Activated T-helper 17 cell treated with anti-CD3 and anti-CD28 coated beads, Interleukin-2, amount 50 U/mL, for 72 hours (primary cell): ENCODE measurements around the gene RNGTT. TPM values are rescaled to one million over a fixed set of nuclear protein-coding genes. Genes with fewer than 3 reads are reported as not detected.

Source experiments
- ATAC-seq: fragments of 150-1000 bp; cut with Tn5 transposase; replicated peaks from 2 replicates; pipeline ENCODE4 v1.10.0; 2021; ENCODE audit warnings: mild to moderate bottlenecking, moderate library complexity
- H3K27ac Mint-ChIP-seq: one replicate; pipeline ENCODE4 v1.8.0; 2022; ENCODE audit warnings: mixed read lengths
- H3K27me3 Mint-ChIP-seq: one replicate; pipeline ENCODE4 v1.8.0; 2022; ENCODE audit warnings: mixed read lengths
- H3K36me3 Mint-ChIP-seq: one replicate; pipeline ENCODE4 v1.8.0; 2022; ENCODE audit warnings: low read depth, mild to moderate bottlenecking, mixed read lengths
- H3K4me1 Mint-ChIP-seq: one replicate; pipeline ENCODE4 v1.8.0; 2022; ENCODE audit warnings: mixed read lengths
- H3K4me3 Mint-ChIP-seq: one replicate; pipeline ENCODE4 v1.8.0; 2022; ENCODE audit warnings: mild to moderate bottlenecking, mixed read lengths
- H3K9me3 Mint-ChIP-seq: one replicate; pipeline ENCODE4 v1.8.0; 2022; ENCODE audit warnings: mixed read lengths
- total RNA-seq, 2 donors: library from RNA; stranded (reverse); gene quantifications; one replicate each; pipeline ENCODE4 v1.2.3, GENCODE V29; 2022

The RNGTT gene
- total RNA-seq, 2 donors from 2014 or later = 20.9 to 23.3 TPM

DNA sequence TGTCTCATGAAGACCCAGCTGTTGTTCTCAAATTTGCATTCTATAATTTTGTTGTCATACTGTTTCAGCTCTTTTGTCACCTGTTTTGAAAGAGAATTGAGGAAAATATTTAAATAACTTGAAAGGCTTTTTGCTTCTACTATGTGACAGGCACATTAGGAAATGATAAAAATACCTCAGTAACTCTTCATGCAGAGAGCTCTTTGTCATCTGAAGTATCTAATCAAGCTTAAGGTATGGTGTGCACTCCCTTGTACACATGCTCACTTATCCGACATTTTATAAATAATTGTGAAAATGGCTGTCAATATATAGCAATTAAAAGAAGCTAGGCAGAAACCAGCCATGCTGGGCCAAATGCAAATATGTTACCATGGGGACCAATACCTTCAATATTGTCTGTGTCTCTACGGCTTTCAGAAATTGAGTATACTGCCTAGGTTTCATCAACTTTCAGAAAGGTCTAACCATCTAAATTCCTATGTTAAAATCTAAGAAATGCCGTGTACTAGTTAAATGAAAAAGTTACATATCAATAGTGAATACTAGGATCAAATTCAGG lies 349.0 kb downstream of the RNGTT start:
- ATAC-seq = no peak
- H3K36me3 Mint-ChIP-seq = peaks cover 52% of the 10 kb centered on the region
- H3K9me3 Mint-ChIP-seq = no peaks in the 10 kb centered on the region
- H3K4me1 Mint-ChIP-seq = no peaks in the 10 kb centered on the region
- H3K4me3 Mint-ChIP-seq = no peak overlapping the region
- no peak overlapping the region for H3K27ac Mint-ChIP-seq
- no peaks in the 10 kb centered on the region for H3K27me3 Mint-ChIP-seq

DNA sequence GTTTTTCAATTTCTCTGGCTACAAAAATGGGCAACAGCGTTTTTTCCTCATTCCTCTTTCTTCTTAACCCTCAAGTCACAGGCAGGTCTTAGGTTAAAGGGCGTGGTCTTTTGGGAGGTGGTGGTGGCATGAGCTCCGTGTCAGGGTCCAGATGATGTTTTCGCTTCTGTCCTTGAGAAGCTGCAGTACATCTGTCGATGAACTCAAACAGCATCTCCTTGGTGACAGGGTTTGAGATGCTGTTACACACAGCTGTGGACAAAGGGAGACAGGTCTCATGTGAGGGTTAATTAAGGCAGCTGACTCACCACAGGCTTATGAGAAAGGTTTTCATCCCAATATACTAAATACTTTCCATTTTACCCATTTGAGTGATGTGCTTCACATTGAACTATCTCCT lies 350.8 kb downstream of the RNGTT start:
- peaks cover 56% of the 10 kb centered on the region for H3K36me3 Mint-ChIP-seq
- H3K4me1 Mint-ChIP-seq = no peaks in the 10 kb centered on the region
- H3K27me3 Mint-ChIP-seq = no peaks in the 10 kb centered on the region
- no peaks in the 10 kb centered on the region for H3K9me3 Mint-ChIP-seq
- H3K4me3 Mint-ChIP-seq = no peak overlapping the region
- H3K27ac Mint-ChIP-seq = no peak overlapping the region
- no peak for ATAC-seq

DNA sequence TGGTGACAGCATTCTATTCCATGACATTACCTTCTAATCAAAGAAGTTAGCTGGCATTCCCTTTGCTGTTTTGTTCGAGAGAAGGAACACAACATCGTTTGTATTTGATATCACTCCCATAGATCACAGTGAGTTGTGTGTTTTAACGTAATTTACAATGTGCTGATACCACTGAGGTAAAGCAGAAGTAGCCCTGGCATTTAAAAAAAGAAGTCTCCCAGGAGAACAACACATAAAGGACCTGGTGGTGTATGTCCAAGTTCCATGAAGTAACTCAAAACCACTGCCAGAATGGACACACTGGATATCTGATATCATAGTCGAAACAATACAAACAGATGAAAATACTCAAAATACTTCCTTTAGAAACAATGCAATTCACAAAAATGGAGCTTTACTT lies 351.7 kb downstream of the RNGTT start:
- no peak overlapping the region for H3K4me3 Mint-ChIP-seq
- no peaks in the 10 kb centered on the region for H3K27me3 Mint-ChIP-seq
- H3K36me3 Mint-ChIP-seq = peaks cover 56% of the 10 kb centered on the region
- H3K27ac Mint-ChIP-seq = no peak overlapping the region
- H3K4me1 Mint-ChIP-seq = no peaks in the 10 kb centered on the region
- no peaks in the 10 kb centered on the region for H3K9me3 Mint-ChIP-seq
- ATAC-seq = no peak

DNA sequence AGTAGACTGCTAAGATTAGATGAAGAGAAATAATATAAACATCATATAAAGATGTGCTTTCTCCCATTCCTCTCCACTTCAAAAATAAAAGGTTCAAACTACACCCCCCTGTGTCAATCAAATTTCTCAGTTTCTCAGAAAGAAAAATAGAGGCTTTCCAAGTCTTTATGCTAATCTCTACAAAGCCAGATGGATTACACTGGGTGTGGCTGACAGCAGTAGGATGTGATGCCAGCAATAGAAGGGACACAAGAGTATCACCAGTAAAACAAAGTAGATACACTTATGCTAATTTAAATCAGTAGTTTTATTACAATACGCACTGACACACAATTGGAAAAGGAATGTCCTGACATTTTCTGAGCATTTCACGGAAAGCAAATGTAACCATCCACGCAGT lies 353.4 kb downstream of the RNGTT start:
- Mint-ChIP-seq H3K36me3 (peaks cover 52% of the 10 kb centered on the region), H3K9me3 (no peaks in the 10 kb centered on the region), H3K27ac (no peak overlapping the region), H3K27me3 (no peaks in the 10 kb centered on the region), H3K4me1 (no peaks in the 10 kb centered on the region), H3K4me3 (no peak overlapping the region)
- ATAC-seq = no peak

DNA sequence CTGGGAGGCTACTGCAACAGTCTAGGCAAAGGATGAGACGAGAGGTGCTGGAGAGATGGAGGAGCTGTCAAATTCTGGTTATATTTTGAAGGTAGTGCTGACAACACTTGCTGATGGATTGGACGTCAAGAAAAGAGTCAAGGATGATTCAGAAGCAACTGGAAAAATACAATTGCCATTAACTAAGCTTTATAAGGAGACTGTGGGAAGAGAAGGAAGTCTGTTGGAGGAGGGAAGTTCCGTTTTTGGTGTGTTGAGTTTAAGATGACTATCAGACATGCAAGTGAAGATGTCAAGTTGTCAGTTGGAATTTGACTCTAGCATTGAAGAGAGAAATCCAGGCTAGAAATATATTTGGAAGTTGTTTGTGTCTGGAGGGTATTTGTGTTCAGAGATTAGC lies 358.1 kb downstream of the RNGTT start:
- H3K36me3 Mint-ChIP-seq = peaks cover 5% of the 10 kb centered on the region
- H3K4me1 Mint-ChIP-seq = no peaks in the 10 kb centered on the region
- no peak overlapping the region for H3K4me3 Mint-ChIP-seq
- no peak for ATAC-seq
- no peak overlapping the region for H3K27ac Mint-ChIP-seq
- no peaks in the 10 kb centered on the region for H3K27me3 Mint-ChIP-seq
- H3K9me3 Mint-ChIP-seq = no peaks in the 10 kb centered on the region

DNA sequence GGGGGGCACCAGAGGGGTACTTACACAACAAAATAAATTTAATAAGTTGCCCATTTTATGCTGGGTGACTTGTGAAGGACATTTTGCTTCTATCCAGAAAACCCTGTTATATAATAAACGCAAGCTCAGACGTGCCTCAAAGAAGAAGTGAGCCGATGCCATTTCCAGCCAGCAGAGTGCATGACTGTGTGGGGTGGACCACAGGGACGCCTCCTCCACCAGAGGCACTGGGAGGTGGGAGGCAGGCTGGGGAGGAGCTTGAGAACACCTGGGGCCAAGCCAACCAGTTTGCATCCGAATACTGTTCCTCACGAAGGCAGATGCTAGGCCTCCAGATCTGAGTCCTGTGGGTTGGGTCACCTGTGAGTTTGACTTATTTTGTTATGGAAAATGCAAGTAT lies 363.8 kb downstream of the RNGTT start:
- Mint-ChIP-seq H3K9me3 (no peaks in the 10 kb centered on the region), H3K27me3 (no peaks in the 10 kb centered on the region), H3K4me1 (no peaks in the 10 kb centered on the region), H3K4me3 (no peak overlapping the region), H3K27ac (no peak overlapping the region), H3K36me3 (no peaks in the 10 kb centered on the region)
- no peak for ATAC-seq

DNA sequence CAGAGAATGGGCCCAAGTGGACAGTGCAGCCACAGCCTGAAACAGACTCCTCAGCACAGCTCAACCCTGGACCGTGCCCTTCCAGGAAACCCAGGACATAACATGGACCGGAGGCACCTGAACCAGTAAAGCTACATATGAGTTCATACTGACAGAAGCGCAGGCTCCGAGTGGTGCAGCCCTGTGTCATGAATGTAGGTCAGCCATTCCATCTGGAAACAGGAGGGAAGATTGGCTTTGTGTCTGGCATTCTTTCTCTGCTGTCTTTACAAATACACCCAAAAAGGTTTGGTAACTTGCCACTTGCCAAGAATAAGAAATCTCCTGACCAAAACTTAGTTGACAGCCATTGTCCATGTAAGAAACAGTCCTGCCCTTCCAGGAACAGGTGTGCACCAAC lies 366.6 kb downstream of the RNGTT start:
- no peak for ATAC-seq
- H3K27ac Mint-ChIP-seq = no peak overlapping the region
- H3K4me1 Mint-ChIP-seq = no peaks in the 10 kb centered on the region
- H3K36me3 Mint-ChIP-seq = no peaks in the 10 kb centered on the region
- no peak overlapping the region for H3K4me3 Mint-ChIP-seq
- H3K27me3 Mint-ChIP-seq = peaks cover 4% of the 10 kb centered on the region
- H3K9me3 Mint-ChIP-seq = peaks cover 3% of the 10 kb centered on the region

DNA sequence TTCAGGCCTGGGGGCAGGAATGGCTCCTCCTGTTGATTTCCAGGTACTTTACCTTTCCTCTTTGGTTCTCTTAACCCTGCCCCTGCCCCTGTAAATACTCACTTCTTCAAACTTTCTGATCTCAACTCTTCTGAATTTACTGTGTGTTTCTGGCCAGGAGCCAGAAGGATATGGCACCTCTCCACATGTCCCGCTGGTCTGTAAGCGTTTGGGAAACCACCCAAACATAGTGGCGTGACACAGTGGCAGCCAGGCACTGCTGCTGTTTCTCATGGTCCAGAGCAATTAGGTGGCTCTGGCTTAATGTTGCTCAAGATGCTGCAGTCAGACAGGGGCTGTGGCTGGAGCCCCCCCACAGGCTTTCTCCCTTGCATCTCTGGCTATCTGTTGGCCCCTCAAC lies 374.5 kb downstream of the RNGTT start:
- Mint-ChIP-seq H3K9me3 (peaks cover 3% of the 10 kb centered on the region), H3K27me3 (peaks cover 30% of the 10 kb centered on the region), H3K4me1 (no peaks in the 10 kb centered on the region), H3K36me3 (no peaks in the 10 kb centered on the region), H3K4me3 (no peak overlapping the region), H3K27ac (no peak overlapping the region)
- ATAC-seq = no peak

DNA sequence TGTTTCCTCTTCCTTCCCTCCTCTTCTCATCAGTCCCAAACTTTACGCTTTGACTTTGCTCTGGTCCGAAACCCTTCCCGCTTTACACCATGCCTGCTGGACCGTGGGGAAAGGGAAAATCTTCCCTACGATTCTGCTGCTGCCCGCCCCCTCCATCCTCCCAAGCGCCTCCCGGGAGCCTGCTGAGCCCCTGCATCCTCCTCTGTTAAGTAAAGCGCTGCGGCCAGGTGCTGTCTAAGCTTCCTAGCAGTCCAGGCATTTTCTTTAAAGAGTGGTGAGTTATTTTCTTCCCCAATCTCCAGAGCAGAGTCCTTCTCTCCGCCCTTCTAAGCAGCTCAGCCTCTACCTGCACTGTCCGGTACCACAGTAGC lies 376.3 kb downstream of the RNGTT start:
- Mint-ChIP-seq H3K4me1 (no peaks in the 10 kb centered on the region), H3K4me3 (no peak overlapping the region), H3K9me3 (peaks cover 3% of the 10 kb centered on the region), H3K27me3 (peaks cover 30% of the 10 kb centered on the region), H3K36me3 (no peaks in the 10 kb centered on the region), H3K27ac (no peak overlapping the region)
- no peak for ATAC-seq

DNA sequence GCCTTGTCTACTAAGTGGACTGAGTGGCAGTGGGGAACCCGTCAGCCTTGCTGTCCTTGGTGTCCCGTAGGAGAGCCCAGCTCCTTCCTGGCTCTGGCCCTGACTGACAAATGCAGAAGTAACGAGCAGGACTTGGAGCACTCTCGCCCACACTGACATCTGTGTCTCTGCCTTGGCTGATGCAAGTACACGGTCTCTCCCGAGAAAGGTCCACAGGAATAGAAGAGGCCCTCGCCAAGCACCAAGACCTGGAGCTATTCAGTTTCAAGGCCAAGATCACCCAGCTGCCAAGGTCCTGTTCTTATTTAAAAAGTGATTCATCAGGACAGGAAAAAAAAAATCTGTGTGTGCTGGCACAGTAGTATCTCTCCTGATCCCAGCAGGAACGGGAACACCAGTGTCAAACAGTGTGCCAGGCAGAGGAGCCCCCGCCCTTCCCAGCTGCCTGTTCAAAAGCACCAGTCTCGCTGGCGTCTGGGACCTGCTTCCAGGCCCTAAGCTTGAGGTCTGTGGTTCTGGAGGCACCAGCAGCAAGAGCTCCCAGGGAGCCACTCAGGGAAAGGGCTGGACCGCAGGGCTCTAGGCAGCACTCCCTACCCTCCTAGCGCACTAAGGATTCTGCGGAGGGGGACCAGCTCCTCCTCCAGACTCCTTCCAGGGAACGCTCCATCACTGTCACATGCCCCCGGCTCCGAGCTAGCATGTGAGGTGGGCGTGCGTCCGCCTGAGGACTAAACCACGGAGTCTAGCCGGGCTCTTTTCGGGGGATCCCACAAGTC lies 376.9 kb downstream of the RNGTT start:
- ATAC-seq = no peak
- Mint-ChIP-seq H3K9me3 (peaks cover 4% of the 10 kb centered on the region), H3K4me3 (no peak overlapping the region), H3K4me1 (no peaks in the 10 kb centered on the region), H3K36me3 (no peaks in the 10 kb centered on the region), H3K27ac (no peak overlapping the region), H3K27me3 (peaks cover 31% of the 10 kb centered on the region)

DNA sequence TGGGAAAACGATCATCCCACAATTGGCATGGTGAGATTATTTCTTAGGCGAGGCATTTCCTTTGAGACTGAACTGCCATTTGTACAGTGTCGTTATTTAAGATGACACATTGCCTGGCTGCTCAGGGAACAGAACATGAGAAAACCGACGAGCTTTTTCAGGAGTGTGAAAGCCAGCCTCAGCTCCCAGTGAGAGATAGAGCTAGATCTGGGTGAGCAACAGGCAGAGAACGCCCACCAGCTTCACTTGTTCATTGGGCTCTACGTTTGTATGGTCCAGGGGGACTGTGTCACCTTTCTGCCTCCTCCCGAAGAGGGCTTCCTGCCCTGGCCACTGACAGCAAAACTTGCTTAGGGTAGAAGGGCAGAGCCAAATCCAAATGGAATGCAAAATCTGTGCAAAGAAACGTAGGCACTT lies 378.1 kb downstream of the RNGTT start:
- Mint-ChIP-seq H3K27ac (no peak overlapping the region), H3K4me1 (no peaks in the 10 kb centered on the region), H3K36me3 (no peaks in the 10 kb centered on the region), H3K27me3 (peaks cover 38% of the 10 kb centered on the region), H3K9me3 (peaks cover 4% of the 10 kb centered on the region), H3K4me3 (no peak overlapping the region)
- ATAC-seq = no peak

DNA sequence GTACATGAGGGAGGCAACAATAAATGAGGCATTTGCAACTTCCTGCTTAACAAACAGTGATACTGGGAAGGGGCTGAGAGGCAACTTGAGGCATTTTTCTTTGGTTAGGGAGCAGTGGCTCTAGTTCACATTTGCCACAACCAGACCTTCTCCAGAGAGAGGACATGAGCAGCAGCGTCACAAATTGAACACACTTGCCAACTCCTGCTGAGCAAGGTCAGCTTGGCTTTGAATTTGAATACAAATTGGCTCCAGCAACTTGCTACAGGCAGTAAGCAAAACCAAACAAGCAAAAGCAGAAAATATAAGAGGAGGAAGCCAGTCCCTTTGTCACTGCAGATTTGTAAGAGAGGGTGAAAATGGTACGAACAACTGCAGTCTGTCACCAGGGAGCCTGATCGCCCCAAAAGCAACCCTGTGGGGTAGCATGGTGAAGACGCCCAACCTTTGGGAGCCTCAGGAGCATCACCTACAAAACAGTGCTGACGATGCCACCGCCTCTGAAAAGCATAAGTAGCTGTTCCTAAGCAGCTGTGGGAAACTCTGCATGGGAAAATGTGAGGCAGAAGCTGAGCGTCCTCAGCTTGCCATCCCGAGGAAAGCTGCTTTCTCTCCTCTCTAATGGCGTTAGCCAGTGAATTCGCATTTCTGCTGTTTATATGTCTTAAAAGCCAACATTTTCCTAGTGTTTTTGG lies 378.7 kb downstream of the RNGTT start:
- Mint-ChIP-seq H3K27me3 (peaks cover 41% of the 10 kb centered on the region), H3K36me3 (no peaks in the 10 kb centered on the region), H3K27ac (no peak overlapping the region), H3K9me3 (peaks cover 4% of the 10 kb centered on the region), H3K4me1 (no peaks in the 10 kb centered on the region), H3K4me3 (no peak overlapping the region)
- ATAC-seq = no peak

DNA sequence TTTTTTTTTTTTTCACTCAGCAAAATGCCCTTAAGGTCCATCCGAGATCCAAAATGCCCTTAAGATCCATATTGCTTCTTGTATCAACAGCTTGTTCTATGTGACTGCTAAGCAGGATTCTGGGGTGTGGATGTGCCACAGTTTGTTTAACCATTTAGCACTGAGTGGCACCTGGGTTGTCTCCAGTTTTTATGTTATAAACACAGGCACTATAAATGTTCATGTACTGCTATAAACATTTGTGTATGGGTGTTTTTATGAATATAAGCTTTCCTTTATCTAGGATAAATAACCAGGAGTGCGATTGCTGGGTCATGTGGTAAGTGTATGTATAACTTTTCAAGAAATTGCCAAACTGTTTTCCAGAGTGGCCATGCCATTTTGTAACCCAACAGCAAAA lies 386.0 kb downstream of the RNGTT start:
- H3K27ac Mint-ChIP-seq = no peak overlapping the region
- H3K27me3 Mint-ChIP-seq = peaks cover 18% of the 10 kb centered on the region
- no peaks in the 10 kb centered on the region for H3K4me1 Mint-ChIP-seq
- H3K36me3 Mint-ChIP-seq = no peaks in the 10 kb centered on the region
- no peak overlapping the region for H3K4me3 Mint-ChIP-seq
- peaks cover 4% of the 10 kb centered on the region for H3K9me3 Mint-ChIP-seq
- no peak for ATAC-seq

DNA sequence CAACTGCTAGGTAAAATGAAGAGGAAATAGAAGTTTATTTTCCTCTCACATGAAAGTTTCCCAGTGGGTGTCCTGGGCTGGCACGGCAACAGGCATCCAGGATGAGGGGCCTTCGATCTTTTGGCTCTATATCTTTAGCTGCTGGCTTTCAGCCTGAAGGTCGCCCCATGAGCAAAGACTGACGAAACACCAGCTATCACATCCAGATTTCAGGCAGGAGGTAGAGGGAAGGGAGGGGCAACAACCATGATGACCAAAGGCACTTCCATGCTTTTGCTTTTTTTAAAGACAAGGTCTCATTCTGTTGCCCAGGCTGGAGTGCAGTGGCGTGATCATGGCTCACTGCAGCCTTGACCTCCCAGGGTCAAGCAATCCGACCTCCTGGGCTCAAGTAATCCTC lies 387.9 kb downstream of the RNGTT start:
- no peak overlapping the region for H3K27ac Mint-ChIP-seq
- peaks cover 9% of the 10 kb centered on the region for H3K27me3 Mint-ChIP-seq
- H3K36me3 Mint-ChIP-seq = no peaks in the 10 kb centered on the region
- no peak for ATAC-seq
- H3K4me1 Mint-ChIP-seq = no peaks in the 10 kb centered on the region
- no peaks in the 10 kb centered on the region for H3K9me3 Mint-ChIP-seq
- no peak overlapping the region for H3K4me3 Mint-ChIP-seq

DNA sequence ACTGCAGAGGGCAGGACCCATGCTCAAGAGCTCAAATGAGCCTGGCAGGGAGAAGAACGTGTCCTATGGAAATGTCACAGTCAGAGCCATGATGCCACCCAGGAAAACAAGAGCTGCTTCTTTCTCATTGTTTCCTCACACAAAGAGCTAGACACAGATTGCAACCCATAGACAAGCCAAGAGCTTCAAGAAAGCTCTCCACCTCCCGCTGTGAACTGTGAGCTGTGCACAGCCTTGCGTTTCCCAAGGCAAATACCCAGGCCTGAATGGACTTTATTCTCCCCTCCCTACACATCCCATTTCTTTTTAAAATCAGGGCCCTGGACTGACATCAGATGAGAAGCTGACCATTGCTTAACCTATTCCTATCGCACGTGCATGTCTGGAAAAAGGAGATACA lies 388.8 kb downstream of the RNGTT start:
- no peaks in the 10 kb centered on the region for H3K4me1 Mint-ChIP-seq
- no peak for ATAC-seq
- peaks cover 3% of the 10 kb centered on the region for H3K27me3 Mint-ChIP-seq
- H3K9me3 Mint-ChIP-seq = no peaks in the 10 kb centered on the region
- no peak overlapping the region for H3K27ac Mint-ChIP-seq
- no peak overlapping the region for H3K4me3 Mint-ChIP-seq
- H3K36me3 Mint-ChIP-seq = no peaks in the 10 kb centered on the region
